ENCODE results near the gene RAB11A. TPM values are rescaled to one million over a fixed set of nuclear protein-coding genes. Genes with fewer than 3 reads are reported as not detected.

RAB11A gene
- total and polyA plus RNA-seq, 9 of the 15 experiments (the other 6 are each of a cell fraction or from before 2014, with no cell fraction given): 129 to 369 (median 245) TPM

DNA sequence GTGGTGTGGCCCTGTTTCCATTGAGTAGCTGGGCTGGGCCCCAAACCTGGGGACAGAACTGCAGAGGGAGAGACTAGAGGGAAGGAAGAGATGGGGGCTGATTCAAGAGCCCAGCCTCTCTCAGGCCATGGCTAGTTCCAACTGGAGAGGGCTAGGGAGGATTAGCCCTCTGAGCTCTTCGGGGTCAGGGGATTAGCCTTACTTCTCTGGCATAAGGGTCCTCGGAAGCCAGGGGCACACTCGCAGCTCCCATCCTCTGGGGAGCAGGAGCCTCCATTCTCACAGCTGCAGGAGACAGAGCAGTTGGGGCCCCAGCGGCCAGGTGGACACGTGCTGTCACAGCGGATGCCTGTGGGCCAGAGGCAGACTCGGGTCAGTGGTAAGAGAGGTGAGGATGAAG lies 53.3 kb downstream of the RAB11A start:
- FAIRE-seq (no peak), DNase-seq (ENCODE audit: extremely low read depth in 1 of 4, low spot score in 3 of 4) (no peak), ATAC-seq (no peak)
- no TSS peak for BruUV-seq (replicated peaks)
- Histone ChIP-seq H3K27me3 (ENCODE audit: control insufficient read depth in 2 of 2, insufficient read depth in 2 of 2, low read length in 2 of 2) (no peaks in the 10 kb centered on the region), H3K9ac (ENCODE audit: insufficient read depth in 1 of 2, low read depth in 2 of 2, low read length in 2 of 2) (no peak overlapping the region), H3K36me3 (ENCODE audit: control insufficient read depth, insufficient read depth, low read length) (no peaks in the 10 kb centered on the region), H3K4me2 (ENCODE audit: insufficient read depth, low read length) (no peak overlapping the region), H3K27ac (ENCODE audit: extremely low read depth, low read depth, low read length) (no peak overlapping the region), H3K9me1 (ENCODE audit: control insufficient read depth, insufficient read depth, low read length) (no peaks in the 10 kb centered on the region), H2AFZ (ENCODE audit: low read depth, low read length) (no peak overlapping the region), H3K4me3 (no peak overlapping the region), H3K9me3 (replicated peaks; ENCODE audit: control insufficient read depth, insufficient read depth, low read depth, low read length) (no peaks in the 10 kb centered on the region), H3K79me2 (ENCODE audit: control insufficient read depth, insufficient read depth, low read length) (no peaks in the 10 kb centered on the region), H4K20me1 (replicated peaks; ENCODE audit: control insufficient read depth, insufficient read depth, low read length) (no peaks in the 10 kb centered on the region; the same call in 1 of the 2 replicates), H3K4me1 (replicated peaks in 1 of 2; ENCODE audit: control insufficient read depth in 2 of 2, insufficient read depth in 2 of 2, low read length in 2 of 2) (peaks cover 0 to 11% of the 10 kb centered on the region in 2 experiments; a peak in 3 of 5 replicates)
- TF ChIP-seq, protein P1, sequence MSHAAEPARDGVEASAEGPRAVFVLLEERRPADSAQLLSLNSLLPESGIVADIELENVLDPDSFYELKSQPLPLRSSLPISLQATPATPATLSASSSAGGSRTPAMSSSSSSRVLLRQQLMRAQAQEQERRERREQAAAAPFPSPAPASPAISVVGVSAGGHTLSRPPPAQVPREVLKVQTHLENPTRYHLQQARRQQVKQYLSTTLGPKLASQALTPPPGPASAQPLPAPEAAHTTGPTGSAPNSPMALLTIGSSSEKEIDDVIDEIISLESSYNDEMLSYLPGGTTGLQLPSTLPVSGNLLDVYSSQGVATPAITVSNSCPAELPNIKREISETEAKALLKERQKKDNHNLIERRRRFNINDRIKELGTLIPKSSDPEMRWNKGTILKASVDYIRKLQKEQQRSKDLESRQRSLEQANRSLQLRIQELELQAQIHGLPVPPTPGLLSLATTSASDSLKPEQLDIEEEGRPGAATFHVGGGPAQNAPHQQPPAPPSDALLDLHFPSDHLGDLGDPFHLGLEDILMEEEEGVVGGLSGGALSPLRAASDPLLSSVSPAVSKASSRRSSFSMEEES (CRISPR knock-in tag; IDR thresholded peaks at IDR 0.05): no peak
- TF ChIP-seq, protein P2, sequence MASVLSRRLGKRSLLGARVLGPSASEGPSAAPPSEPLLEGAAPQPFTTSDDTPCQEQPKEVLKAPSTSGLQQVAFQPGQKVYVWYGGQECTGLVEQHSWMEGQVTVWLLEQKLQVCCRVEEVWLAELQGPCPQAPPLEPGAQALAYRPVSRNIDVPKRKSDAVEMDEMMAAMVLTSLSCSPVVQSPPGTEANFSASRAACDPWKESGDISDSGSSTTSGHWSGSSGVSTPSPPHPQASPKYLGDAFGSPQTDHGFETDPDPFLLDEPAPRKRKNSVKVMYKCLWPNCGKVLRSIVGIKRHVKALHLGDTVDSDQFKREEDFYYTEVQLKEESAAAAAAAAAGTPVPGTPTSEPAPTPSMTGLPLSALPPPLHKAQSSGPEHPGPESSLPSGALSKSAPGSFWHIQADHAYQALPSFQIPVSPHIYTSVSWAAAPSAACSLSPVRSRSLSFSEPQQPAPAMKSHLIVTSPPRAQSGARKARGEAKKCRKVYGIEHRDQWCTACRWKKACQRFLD (CRISPR knock-in tag; IDR thresholded peaks at IDR 0.05): no peak
- TF ChIP-seq, protein P3, sequence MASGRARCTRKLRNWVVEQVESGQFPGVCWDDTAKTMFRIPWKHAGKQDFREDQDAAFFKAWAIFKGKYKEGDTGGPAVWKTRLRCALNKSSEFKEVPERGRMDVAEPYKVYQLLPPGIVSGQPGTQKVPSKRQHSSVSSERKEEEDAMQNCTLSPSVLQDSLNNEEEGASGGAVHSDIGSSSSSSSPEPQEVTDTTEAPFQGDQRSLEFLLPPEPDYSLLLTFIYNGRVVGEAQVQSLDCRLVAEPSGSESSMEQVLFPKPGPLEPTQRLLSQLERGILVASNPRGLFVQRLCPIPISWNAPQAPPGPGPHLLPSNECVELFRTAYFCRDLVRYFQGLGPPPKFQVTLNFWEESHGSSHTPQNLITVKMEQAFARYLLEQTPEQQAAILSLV (tag; IDR thresholded peaks at IDR 0.05): no peak
- no peak for TF ChIP-seq ZNF24 (IDR thresholded peaks at IDR 0.05)
- TF ChIP-seq, protein P4, sequence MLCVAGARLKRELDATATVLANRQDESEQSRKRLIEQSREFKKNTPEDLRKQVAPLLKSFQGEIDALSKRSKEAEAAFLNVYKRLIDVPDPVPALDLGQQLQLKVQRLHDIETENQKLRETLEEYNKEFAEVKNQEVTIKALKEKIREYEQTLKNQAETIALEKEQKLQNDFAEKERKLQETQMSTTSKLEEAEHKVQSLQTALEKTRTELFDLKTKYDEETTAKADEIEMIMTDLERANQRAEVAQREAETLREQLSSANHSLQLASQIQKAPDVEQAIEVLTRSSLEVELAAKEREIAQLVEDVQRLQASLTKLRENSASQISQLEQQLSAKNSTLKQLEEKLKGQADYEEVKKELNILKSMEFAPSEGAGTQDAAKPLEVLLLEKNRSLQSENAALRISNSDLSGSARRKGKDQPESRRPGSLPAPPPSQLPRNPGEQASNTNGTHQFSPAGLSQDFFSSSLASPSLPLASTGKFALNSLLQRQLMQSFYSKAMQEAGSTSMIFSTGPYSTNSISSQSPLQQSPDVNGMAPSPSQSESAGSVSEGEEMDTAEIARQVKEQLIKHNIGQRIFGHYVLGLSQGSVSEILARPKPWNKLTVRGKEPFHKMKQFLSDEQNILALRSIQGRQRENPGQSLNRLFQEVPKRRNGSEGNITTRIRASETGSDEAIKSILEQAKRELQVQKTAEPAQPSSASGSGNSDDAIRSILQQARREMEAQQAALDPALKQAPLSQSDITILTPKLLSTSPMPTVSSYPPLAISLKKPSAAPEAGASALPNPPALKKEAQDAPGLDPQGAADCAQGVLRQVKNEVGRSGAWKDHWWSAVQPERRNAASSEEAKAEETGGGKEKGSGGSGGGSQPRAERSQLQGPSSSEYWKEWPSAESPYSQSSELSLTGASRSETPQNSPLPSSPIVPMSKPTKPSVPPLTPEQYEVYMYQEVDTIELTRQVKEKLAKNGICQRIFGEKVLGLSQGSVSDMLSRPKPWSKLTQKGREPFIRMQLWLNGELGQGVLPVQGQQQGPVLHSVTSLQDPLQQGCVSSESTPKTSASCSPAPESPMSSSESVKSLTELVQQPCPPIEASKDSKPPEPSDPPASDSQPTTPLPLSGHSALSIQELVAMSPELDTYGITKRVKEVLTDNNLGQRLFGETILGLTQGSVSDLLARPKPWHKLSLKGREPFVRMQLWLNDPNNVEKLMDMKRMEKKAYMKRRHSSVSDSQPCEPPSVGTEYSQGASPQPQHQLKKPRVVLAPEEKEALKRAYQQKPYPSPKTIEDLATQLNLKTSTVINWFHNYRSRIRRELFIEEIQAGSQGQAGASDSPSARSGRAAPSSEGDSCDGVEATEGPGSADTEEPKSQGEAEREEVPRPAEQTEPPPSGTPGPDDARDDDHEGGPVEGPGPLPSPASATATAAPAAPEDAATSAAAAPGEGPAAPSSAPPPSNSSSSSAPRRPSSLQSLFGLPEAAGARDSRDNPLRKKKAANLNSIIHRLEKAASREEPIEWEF (CRISPR knock-in tag; IDR thresholded peaks at IDR 0.05): no peak
- CTCF ChIA-PET (ENCODE audit: low intra/inter-chr PET ratio): no interaction called here
- 31% methylated on average over 7 of the region's 7 CpGs for WGBS (ENCODE audit: insufficient coverage, low coverage, missing lambda C conversion rate)
- in situ Hi-C loops (cut with MboI): no loop called here
- POLR2A ChIA-PET: interaction anchor here (0.6 to 1.5 kb wide), 3 partner anchors 9 to 539 kb away, joined by 3 to 4 read pairs (median 4); no protein-coding TSS in a partner anchor
- intact Hi-C loops (cut with micrococcal nuclease): no loop called here

Measured in K562 (cell line).